Left ventricle myocardium inferior (tissue), 1 donor: Measurements from ENCODE around the gene NACC2. TPM values are rescaled to one million over a fixed set of nuclear protein-coding genes. Genes with fewer than 3 reads are reported as not detected.

ENCODE experiments used
- DNase-seq: peaks from one replicate; pipeline ENCODE4 v3.0.0-alpha.2; 2020
- H3K27ac ChIP-seq: fragments of 200-600 bp; replicated peaks from 2 replicates; pipeline ENCODE4 v1.8.0; 2021
- H3K27me3 ChIP-seq: fragments of 200-600 bp; 2 replicates; pipeline ENCODE4 v1.8.0; 2021; ENCODE audit warnings: low read depth
- H3K36me3 ChIP-seq: fragments of 200-600 bp; 2 replicates; pipeline ENCODE4 v1.8.0; 2021
- H3K4me1 ChIP-seq: fragments of 200-600 bp; 2 replicates; pipeline ENCODE4 v1.8.0; 2021
- H3K4me3 ChIP-seq: fragments of 200-600 bp; 2 replicates; pipeline ENCODE4 v1.8.0; 2021; ENCODE audit warnings: mild to moderate bottlenecking, moderate library complexity
- H3K9me3 ChIP-seq: fragments of 200-600 bp; replicated peaks from 2 replicates; pipeline ENCODE4 v1.8.0; 2021
- CTCF ChIP-seq: fragments of 200-600 bp; IDR thresholded peaks from 2 replicates; pipeline ENCODE4 v1.8.0; 2021; ENCODE audit warnings: antibody characterized with exemption, mild to moderate bottlenecking, borderline replicate concordance
- intact Hi-C: fragments of 100-400 bp; cut with micrococcal nuclease; formaldehyde crosslinking; loops from one replicate; pipeline ENCODE4 v1.11.0; 2022
- total RNA-seq: library from RNA; stranded (reverse); fragmentation: NEBNext Ultra II Directional; extraction: Animal tissue kit (Norgen Biotek cat#: 25700); gene quantifications from one replicate; pipeline ENCODE4 v1.2.1, GENCODE V29; 2021
- donor health status: DM: no; HTN: yes; CAD: no; lungs with severe emphysema.

The NACC2 gene
- total RNA-seq, 1 donor from 2014 or later, result 29.5 TPM

GRCh38 chr9:135956802-135957174 lies 138.3 kb downstream of the NACC2 start:
- Histone ChIP-seq H3K36me3 (peaks cover 33% of the 10 kb centered on the region), H3K4me3 (peak overlapping the region; percentile 23), H3K27ac (peak overlapping the region; percentile 54), H3K9me3 (no peaks in the 10 kb centered on the region), H3K4me1 (peaks cover 67% of the 10 kb centered on the region), H3K27me3 (no peaks in the 10 kb centered on the region)
- peak; percentile 12 for TF ChIP-seq CTCF
- DNase-seq, result no peak
- intact Hi-C loops, result no loop called here

Other genes with a start within 250 kb of the NACC2 start
- 20.0 TPM for gene CAMSAP1, start 187.7 kb downstream of the NACC2 start, total RNA-seq
- 108 TPM for gene UBAC1, start 133.9 kb downstream of the NACC2 start, total RNA-seq
- 15.1 TPM for gene TMEM250, start 23.6 kb upstream of the NACC2 start, total RNA-seq
- gene LHX3, start 109.8 kb upstream of the NACC2 start, total RNA-seq, result not detected
- 8.0 TPM for gene QSOX2, start 150.5 kb upstream of the NACC2 start, total RNA-seq
- not detected for gene CCDC187, start 208.8 kb upstream of the NACC2 start, total RNA-seq
- 69.0 TPM for gene GPSM1, start 232.2 kb upstream of the NACC2 start, total RNA-seq